GM21576 (cell line): ENCODE results near the gene DCDC2.
A peak's percentile ranks its signal among the peaks of the same experiment; 100 is the strongest.
"Not testable (repeated sequence)": the region's sequence is repeated elsewhere in the genome, so short reads cannot be mapped to it uniquely, and the experiment has no call there.

Experiments used
- ATAC-seq: cut with Tn5 transposase; IDR thresholded peaks from one replicate; pipeline ENCODE4 v1.9.1; 2021; ENCODE audit warnings: mild to moderate bottlenecking, moderate library complexity; ENCODE audit not compliant: unreplicated experiment

Gene DCDC2

GRCh38 chr6:24329022-24329421, 28.8 kb downstream of the DCDC2 start:
- ATAC-seq: no peak

- no peak for ATAC-seq
Measured at GRCh38 chr6:24327756-24328155, 30.1 kb downstream of the DCDC2 start.

- ATAC-seq: no peak
Measured at GRCh38 chr6:24325978-24326377, 31.9 kb downstream of the DCDC2 start.

GRCh38 chr6:24324617-24325016, 33.2 kb downstream of the DCDC2 start:
- no peak for ATAC-seq

- ATAC-seq: no peak
Measured at GRCh38 chr6:24323632-24324337, 34.1 kb downstream of the DCDC2 start.

DNA sequence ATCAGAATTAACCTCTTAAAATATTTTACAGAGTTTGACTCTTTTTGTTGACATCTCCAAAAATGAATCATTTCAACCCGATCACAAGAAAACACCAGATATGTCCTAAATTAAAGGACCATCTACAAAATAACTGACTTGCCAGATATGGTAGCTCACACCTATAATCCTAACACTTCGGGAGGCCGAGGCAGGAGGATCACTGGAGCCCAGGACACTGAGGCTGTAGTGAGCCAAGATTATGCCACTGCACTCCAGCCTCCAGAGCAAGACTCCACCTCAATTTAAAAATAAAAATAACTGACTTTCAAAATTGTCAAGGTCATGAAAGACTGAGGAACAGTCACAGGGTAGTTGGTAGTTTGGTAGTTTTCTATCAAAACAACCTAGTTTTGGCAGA, 34.9 kb downstream of the DCDC2 start:
- no peak for ATAC-seq

DNA sequence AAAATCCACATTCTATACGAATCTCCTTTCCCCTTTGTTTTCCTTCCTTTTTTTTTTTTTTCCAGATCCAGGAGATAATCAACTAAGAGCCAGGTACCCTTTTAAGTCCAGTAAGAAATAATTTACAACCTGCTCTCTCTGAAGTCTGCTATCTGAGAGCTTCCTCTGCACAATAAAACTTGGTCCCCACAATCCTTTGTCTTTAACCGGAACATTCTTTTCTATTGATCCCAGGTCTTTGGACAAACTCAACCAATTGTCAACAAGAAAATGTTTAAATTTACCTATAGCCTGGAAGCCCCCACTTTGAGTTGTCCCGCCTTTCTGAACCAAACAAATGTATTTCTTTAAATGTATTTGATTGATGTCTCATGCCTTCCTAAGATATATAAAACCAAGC, 35.4 kb downstream of the DCDC2 start:
- ATAC-seq: not testable (repeated sequence)

- no peak for ATAC-seq
Measured at GRCh38 chr6:24321538-24322162, 36.2 kb downstream of the DCDC2 start.

GRCh38 chr6:24313251-24314141, 44.4 kb downstream of the DCDC2 start:
- ATAC-seq: no peak

DNA sequence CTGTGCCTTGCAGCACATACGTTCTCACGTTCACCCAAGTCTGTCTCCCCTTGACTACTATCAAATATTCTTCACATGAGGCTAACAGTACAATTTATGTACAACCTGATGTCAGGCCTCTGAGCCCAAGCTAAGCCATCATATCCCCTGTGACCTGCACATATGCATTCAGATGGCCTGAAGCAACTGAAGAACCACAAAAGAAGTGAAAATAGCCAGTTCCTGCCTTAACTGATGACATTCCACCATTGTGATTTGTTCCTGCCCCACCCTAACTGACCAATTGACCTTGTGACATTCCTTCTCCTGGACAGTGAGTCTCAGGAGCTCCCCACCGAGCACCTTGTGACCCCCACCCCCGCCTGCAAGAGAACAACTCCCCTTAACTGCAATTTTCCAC, 46.1 kb downstream of the DCDC2 start:
- ATAC-seq: not testable (repeated sequence)

GRCh38 chr6:24307881-24308280, 50.0 kb downstream of the DCDC2 start:
- ATAC-seq: no peak

GRCh38 chr6:24306936-24307335, 50.9 kb downstream of the DCDC2 start:
- ATAC-seq: no peak

GRCh38 chr6:24306038-24306437, 51.8 kb downstream of the DCDC2 start:
- no peak for ATAC-seq

DNA sequence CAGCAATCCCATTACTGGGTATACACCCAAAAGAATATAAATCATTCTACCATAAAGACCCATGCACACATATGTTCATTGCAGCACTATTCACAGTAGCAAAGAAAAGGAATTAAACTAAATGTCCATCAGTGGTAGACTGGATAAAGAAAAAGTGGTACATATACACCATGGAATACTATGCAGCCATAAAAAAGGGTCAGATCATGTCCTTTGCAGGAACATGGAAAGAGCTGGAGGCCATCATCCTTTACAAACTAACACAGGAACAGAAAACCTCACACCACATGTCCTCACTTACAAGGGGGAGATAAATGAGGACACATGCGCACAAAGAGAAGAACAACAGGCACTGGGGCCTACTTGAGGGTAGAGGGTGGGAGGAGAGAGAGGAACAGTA, 60.9 kb downstream of the DCDC2 start:
- ATAC-seq: no peak

- ATAC-seq: not testable (repeated sequence)
Measured at GRCh38 chr6:24293852-24294251, 64.0 kb downstream of the DCDC2 start.

GRCh38 chr6:24287239-24287638, 70.6 kb downstream of the DCDC2 start:
- no peak for ATAC-seq

DNA sequence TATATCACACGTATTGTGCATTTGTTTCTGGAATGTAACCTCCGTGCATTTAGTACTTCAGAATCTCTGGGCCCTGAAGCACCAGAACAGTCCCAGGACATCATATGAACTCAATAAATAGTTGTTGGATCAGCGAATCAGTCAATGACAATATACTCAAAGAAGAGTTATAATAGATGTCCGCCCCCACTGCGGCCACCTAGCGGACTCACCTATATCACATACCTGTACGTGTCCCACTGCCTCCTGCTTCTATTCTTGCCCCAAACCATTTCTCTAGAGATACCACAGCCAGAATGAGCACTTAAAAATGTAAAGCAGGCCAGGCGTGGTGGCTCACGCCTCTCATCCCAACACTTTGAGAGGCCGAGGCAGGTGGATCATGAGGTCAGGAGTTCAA, 73.9 kb downstream of the DCDC2 start:
- peak; percentile 3 for ATAC-seq

GRCh38 chr6:24283043-24283985, 74.5 kb downstream of the DCDC2 start:
- ATAC-seq: peak; percentile 87

DNA sequence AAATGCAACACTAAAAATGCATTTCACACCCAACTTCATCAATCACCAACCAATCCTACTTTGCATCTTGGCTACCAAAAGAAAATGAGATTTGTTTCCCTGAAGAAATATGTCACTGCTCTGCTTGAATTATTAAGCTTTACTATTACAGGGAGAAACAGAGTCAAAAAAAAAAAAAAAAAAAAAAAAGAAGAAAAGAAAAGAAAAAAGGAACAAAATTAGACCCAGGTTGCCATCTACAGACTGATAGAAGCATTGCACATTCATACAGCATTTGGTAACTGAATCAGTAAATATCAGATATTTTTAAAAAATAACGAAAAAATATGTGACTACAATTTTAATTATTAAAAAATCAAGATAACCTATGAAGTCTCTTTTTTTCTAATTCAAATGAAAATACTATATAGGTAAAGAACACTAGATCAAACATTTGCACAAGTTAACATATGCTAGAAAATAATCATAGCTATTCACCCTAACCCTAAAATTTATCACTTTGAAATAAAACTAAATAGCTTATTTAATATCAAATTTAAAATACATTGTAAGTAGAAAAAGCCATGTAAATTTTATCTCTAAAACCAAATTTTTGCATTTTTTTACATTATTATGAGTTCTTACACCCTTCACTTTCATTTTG, 83.3 kb downstream of the DCDC2 start:
- ATAC-seq: no peak
